Loucy (cell line): ENCODE results near the gene SSBP4.

Experiments used
- H2AFZ ChIP-seq: fragments of 200-600 bp; sonication (generic); 2 replicates; pipeline ENCODE4 v1.6.0; 2016; ENCODE audit warnings: antibody characterized with exemption, mild to moderate bottlenecking, low read length, moderate library complexity
- H3F3A ChIP-seq: fragments of 200-600 bp; 2 replicates; pipeline ENCODE4 v1.6.0; 2016; ENCODE audit warnings: antibody characterized with exemption, low read depth, mild to moderate bottlenecking
- H3K27me3 ChIP-seq: fragments of 200-600 bp; sonication (generic); 2 replicates; pipeline ENCODE4 v1.6.1; 2014; ENCODE audit warnings: low read length, mild to moderate bottlenecking; ENCODE audit not compliant: insufficient read depth, poor library complexity, severe bottlenecking
- H3K36me3 ChIP-seq: fragments of 200-600 bp; sonication (generic); 2 replicates; pipeline ENCODE4 v1.6.1; 2016; ENCODE audit warnings: low read length; ENCODE audit not compliant: insufficient read depth
- H3K4me1 ChIP-seq: fragments of 200-600 bp; sonication (generic); 2 replicates; pipeline ENCODE4 v1.5.1; 2014; ENCODE audit warnings: low read length, mild to moderate bottlenecking; ENCODE audit not compliant: insufficient read depth, poor library complexity, severe bottlenecking
- H3K4me2 ChIP-seq: fragments of 200-600 bp; sonication (generic); 2 replicates; pipeline ENCODE4 v1.6.0; 2014; ENCODE audit warnings: antibody characterized with exemption, low read length, low read depth, mild to moderate bottlenecking; ENCODE audit not compliant: poor library complexity, severe bottlenecking
- H3K4me3 ChIP-seq: fragments of 200-600 bp; sonication (generic); 2 replicates; pipeline ENCODE4 v1.5.1; 2014; ENCODE audit warnings: low read length, mild to moderate bottlenecking, mixed read lengths; ENCODE audit not compliant: poor library complexity, severe bottlenecking
- H3K79me2 ChIP-seq: fragments of 200-600 bp; sonication (generic); 2 replicates; pipeline ENCODE4 v1.6.1; 2014; ENCODE audit warnings: low read length; ENCODE audit not compliant: insufficient read depth
- H3K9ac ChIP-seq: fragments of 200-600 bp; sonication (generic); 2 replicates; pipeline ENCODE4 v1.6.0; 2014; ENCODE audit warnings: mild to moderate bottlenecking, low read depth, low read length, moderate library complexity; ENCODE audit not compliant: poor library complexity, severe bottlenecking
- H3K9me2 ChIP-seq: fragments of 200-600 bp; sonication (generic); replicated peaks from 2 replicates; pipeline ENCODE4 v1.6.1; 2016; ENCODE audit warnings: low read depth, low read length, mixed read lengths
- H3K9me3 ChIP-seq: fragments of 200-600 bp; sonication (generic); 2 replicates; pipeline ENCODE4 v1.6.1; 2014; ENCODE audit warnings: mild to moderate bottlenecking, antibody characterized with exemption, low read length, low read depth; ENCODE audit not compliant: insufficient read depth
- H4K20me1 ChIP-seq: fragments of 200-600 bp; sonication (generic); 2 replicates; pipeline ENCODE4 v1.6.0; 2014; ENCODE audit warnings: antibody characterized with exemption, low read length, mild to moderate bottlenecking; ENCODE audit not compliant: insufficient read depth, poor library complexity, severe bottlenecking
- EZH2phosphoT487 ChIP-seq: fragments of 200-600 bp; IDR thresholded peaks from 2 replicates; pipeline ENCODE4 v1.6.1; 2018; ENCODE audit warnings: antibody characterized with exemption, mild to moderate bottlenecking, moderate library complexity, borderline replicate concordance
- TF ChIP-seq, protein P1 (sequence below): fragments of 200-600 bp; sonication (generic); conservative IDR thresholded peaks from 2 replicates; pipeline ENCODE4 v1.5.1; 2014; ENCODE audit warnings: mild to moderate bottlenecking, antibody characterized with exemption, low read length

Gene SSBP4

GRCh38 chr19:18443406-18443805, 24.2 kb downstream of the SSBP4 start:
- Histone ChIP-seq H2AFZ (no peak overlapping the region), H3F3A (peaks cover 8% of the 10 kb centered on the region; the same call in 1 of the 2 replicates)

DNA sequence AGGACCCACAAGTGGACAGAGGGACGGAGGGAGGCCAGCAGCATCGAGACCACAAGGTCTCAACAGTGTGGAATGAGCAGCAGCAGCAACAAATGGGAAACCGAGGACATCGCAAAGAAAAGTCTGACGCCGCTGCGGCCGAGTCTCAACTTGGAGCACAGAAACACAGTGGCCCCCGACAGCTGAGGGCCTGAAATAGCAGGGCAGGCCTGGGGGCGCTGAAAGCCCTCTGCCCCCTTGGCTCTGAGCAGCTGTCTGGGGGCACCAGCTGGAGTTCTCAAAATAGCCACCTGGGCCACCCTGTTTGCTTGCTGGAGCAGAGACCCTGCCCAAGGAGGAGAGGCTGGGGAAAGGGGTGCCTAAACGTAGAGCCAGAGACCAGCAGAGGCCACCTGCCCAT, 24.6 kb downstream of the SSBP4 start:
- H3F3A ChIP-seq, result peaks cover 8% of the 10 kb centered on the region; the same call in 1 of the 2 replicates
- H3K27me3 ChIP-seq, result no peaks in the 10 kb centered on the region
- no peak overlapping the region for H2AFZ ChIP-seq
- no peaks in the 10 kb centered on the region for H4K20me1 ChIP-seq
- no peaks in the 10 kb centered on the region for H3K9me2 ChIP-seq
- no peak overlapping the region for H3K4me2 ChIP-seq
- no peak overlapping the region for H3K9ac ChIP-seq
- peaks cover 37% of the 10 kb centered on the region; the same call in 1 of the 2 replicates for H3K36me3 ChIP-seq
- H3K79me2 ChIP-seq, result no peaks in the 10 kb centered on the region
- H3K4me3 ChIP-seq, result no peak overlapping the region
- no peaks in the 10 kb centered on the region for H3K4me1 ChIP-seq
- H3K9me3 ChIP-seq, result no peaks in the 10 kb centered on the region
- TF ChIP-seq EZH2phosphoT487, result no peak
- TF ChIP-seq, protein P1, sequence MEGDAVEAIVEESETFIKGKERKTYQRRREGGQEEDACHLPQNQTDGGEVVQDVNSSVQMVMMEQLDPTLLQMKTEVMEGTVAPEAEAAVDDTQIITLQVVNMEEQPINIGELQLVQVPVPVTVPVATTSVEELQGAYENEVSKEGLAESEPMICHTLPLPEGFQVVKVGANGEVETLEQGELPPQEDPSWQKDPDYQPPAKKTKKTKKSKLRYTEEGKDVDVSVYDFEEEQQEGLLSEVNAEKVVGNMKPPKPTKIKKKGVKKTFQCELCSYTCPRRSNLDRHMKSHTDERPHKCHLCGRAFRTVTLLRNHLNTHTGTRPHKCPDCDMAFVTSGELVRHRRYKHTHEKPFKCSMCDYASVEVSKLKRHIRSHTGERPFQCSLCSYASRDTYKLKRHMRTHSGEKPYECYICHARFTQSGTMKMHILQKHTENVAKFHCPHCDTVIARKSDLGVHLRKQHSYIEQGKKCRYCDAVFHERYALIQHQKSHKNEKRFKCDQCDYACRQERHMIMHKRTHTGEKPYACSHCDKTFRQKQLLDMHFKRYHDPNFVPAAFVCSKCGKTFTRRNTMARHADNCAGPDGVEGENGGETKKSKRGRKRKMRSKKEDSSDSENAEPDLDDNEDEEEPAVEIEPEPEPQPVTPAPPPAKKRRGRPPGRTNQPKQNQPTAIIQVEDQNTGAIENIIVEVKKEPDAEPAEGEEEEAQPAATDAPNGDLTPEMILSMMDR, result no peak

More at GRCh38 chr19:18443406-18443805, 24.2 kb downstream of the SSBP4 start:
- H3K36me3 ChIP-seq, result peaks cover 32% of the 10 kb centered on the region; the same call in 1 of the 2 replicates
- no peak overlapping the region for H3K9ac ChIP-seq
- no peaks in the 10 kb centered on the region for H3K27me3 ChIP-seq
- no peaks in the 10 kb centered on the region for H3K4me1 ChIP-seq
- no peaks in the 10 kb centered on the region for H3K9me2 ChIP-seq
- H4K20me1 ChIP-seq, result no peaks in the 10 kb centered on the region
- no peaks in the 10 kb centered on the region for H3K79me2 ChIP-seq
- TF ChIP-seq EZH2phosphoT487, result no peak
- TF ChIP-seq, protein P1, result no peak
- H3K4me3 ChIP-seq, result no peak overlapping the region
- no peaks in the 10 kb centered on the region for H3K9me3 ChIP-seq
- no peak overlapping the region for H3K4me2 ChIP-seq

GRCh38 chr19:18444513-18444912, 25.3 kb downstream of the SSBP4 start:
- H3K4me2 ChIP-seq, result no peak overlapping the region
- no peaks in the 10 kb centered on the region for H3K4me1 ChIP-seq
- H3K9ac ChIP-seq, result no peak overlapping the region

More at GRCh38 chr19:18444513-18444912, 25.3 kb downstream of the SSBP4 start:
- no peak for TF ChIP-seq EZH2phosphoT487
- TF ChIP-seq, protein P1, result no peak
- no peak overlapping the region for H2AFZ ChIP-seq
- no peaks in the 10 kb centered on the region for H3K79me2 ChIP-seq
- no peaks in the 10 kb centered on the region for H3K9me2 ChIP-seq
- H3K36me3 ChIP-seq, result peaks cover 44% of the 10 kb centered on the region; the same call in 1 of the 2 replicates
- H3K9me3 ChIP-seq, result no peaks in the 10 kb centered on the region
- no peaks in the 10 kb centered on the region for H4K20me1 ChIP-seq
- no peak overlapping the region for H3K4me3 ChIP-seq
- no peaks in the 10 kb centered on the region for H3K27me3 ChIP-seq
- peaks cover 4% of the 10 kb centered on the region; the same call in 1 of the 2 replicates for H3F3A ChIP-seq
